ENCODE results near the gene GUCY2C. TPM values are rescaled to one million over a fixed set of nuclear protein-coding genes. Genes with fewer than 3 reads are reported as not detected.

Gene GUCY2C
- polyA plus RNA-seq, 3 donors: 0.04 to 0.14 (median 0.10) TPM

GRCh38 chr12:14563046-14563445 lies 133.4 kb downstream of the GUCY2C start:
- Histone ChIP-seq H3K4me3 (replicated peaks in 1 of 3; ENCODE audit: low read depth in 2 of 3, low read length in 3 of 3) (peak overlapping the region in 1 of 3 experiments; percentile 85), H3K27me3 (ENCODE audit: control insufficient read depth in 2 of 2, insufficient read depth in 2 of 2, low read length in 2 of 2) (no peaks in the 10 kb centered on the region), H3K4me1 (ENCODE audit: control insufficient read depth in 1 of 2, insufficient read depth in 2 of 2, low read length in 2 of 2) (peaks cover 80 to 94% of the 10 kb centered on the region in 2 donors), H3K27ac (ENCODE audit: low read depth in 1 of 2, low read length in 2 of 2) (peak overlapping the region; percentile 69 to 95), H2AFZ (ENCODE audit: insufficient read depth, low read depth, low read length, poor library complexity, severe bottlenecking) (no peak overlapping the region), H4K20me1 (ENCODE audit: insufficient read depth, low read length) (peaks cover 6% of the 10 kb centered on the region), H3K36me3 (replicated peaks in 1 of 2; ENCODE audit: control insufficient read depth in 1 of 2, insufficient read depth in 2 of 2, low read length in 2 of 2) (peaks cover 9 to 14% of the 10 kb centered on the region in 2 donors), H3K9me3 (replicated peaks in 1 of 2; ENCODE audit: control insufficient read depth in 1 of 2, insufficient read depth in 1 of 2, low read length in 2 of 2) (no peaks in the 10 kb centered on the region), H3K79me2 (ENCODE audit: insufficient read depth, low read length) (peaks cover 99% of the 10 kb centered on the region), H3K4me2 (replicated peaks; ENCODE audit: extremely low read depth, low read length, poor library complexity, severe bottlenecking) (peak overlapping the region; percentile 62), H3K9ac (ENCODE audit: insufficient read depth, low read length, poor library complexity, severe bottlenecking) (peak overlapping the region; percentile 1)
- no peak for DNase-seq
- no peak for TF ChIP-seq CTCF (IDR thresholded peaks at IDR 0.05)
- 100% methylated on average over 3 of the region's 4 CpGs for WGBS (ENCODE audit: insufficient coverage)
- H3K4me3 Mint-ChIP-seq: no peak overlapping the region
- H3K9me3 Mint-ChIP-seq: peaks cover 0 to 5% (median 3%) of the 10 kb centered on the region in 7 donors
- intact Hi-C loops (cut with micrococcal nuclease): loop anchor here in 1 of 2 donors (10.0 kb wide), 1 partner anchor 392 kb away; no protein-coding TSS in a partner anchor
- H3K27ac Mint-ChIP-seq: peak overlapping the region; percentile 93 to 99 (median 98)
- H3K36me3 Mint-ChIP-seq: peaks cover 34 to 55% of the 10 kb centered on the region in 2 donors
- no peaks in the 10 kb centered on the region for H3K27me3 Mint-ChIP-seq (ENCODE audit: low read depth in 3 of 3)
- H3K4me1 Mint-ChIP-seq: peaks cover 85% of the 10 kb centered on the region

Other genes starting within 250 kb of the GUCY2C start
- gene PLBD1, start 128.7 kb downstream of the GUCY2C start, polyA plus RNA-seq: 100 to 1,000 TPM; 317 to 876 (median 543) TPM
- 10 to 100 TPM; 20.5 to 46.2 (median 29.2) TPM for gene WBP11, start 106.9 kb upstream of the GUCY2C start, polyA plus RNA-seq
- under 1 TPM in 2 of 3 donors, not detected in 1; 0.11 to 0.46 TPM for gene C12orf60, start 107.1 kb upstream of the GUCY2C start, polyA plus RNA-seq
- gene SMCO3, start 117.6 kb upstream of the GUCY2C start, polyA plus RNA-seq: under 1 TPM in 1 of 3 donors, not detected in 2; 0.11 TPM
- not detected for gene ART4, start 146.9 kb upstream of the GUCY2C start, polyA plus RNA-seq
- not detected for gene MGP, start 189.3 kb upstream of the GUCY2C start, polyA plus RNA-seq
- gene ERP27, start 241.9 kb upstream of the GUCY2C start, polyA plus RNA-seq: 1 to 10 TPM; 2.5 to 7.2 (median 2.5) TPM